Measurements from ENCODE around the gene DLGAP1. TPM values are rescaled to one million over a fixed set of nuclear protein-coding genes. Genes with fewer than 3 reads are reported as not detected.

DLGAP1 gene
- polyA plus RNA-seq, 4 donors, result 0.22 to 0.47 TPM; not detected in 2

DNA sequence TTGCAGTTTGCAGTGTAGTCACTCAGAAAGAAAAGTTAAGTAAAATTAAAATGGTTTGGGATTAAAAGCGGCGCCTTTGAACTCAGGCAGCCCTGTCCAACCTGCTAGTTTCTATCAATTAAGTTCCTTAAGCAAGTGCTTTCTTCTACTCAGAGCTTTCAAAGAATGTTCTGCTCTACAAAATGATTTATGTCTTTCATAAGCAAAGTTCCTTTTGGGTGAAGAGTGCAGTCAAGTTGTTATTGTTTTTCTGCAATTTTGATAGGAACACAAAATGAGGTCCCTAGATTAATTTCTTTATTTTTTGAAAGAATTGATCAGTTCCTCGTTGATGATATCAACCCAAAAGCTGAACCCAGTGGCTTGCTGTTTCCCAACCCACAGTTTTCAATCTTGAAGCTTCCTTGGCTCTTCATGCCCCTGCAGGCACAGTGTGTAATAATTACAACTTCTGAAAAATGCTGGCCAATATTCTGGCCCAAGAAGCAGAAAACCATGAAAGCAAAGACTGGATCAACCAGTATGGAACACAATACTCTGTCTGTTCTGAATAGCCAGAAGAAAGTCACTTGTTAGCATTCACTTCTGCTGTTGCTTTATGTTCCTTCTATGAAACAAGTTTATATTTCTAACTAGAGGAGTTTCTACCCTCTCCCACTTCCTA, 916.0 kb downstream of the DLGAP1 start:
- no peaks in the 10 kb centered on the region for H3K9me3 ChIP-seq (ENCODE audit: control insufficient read depth in 2 of 2, insufficient read depth in 1 of 2, low read depth in 1 of 2, low read length in 1 of 2)
- WGBS, 3 donors, result 68 to 87% (median 78%) methylated on average over 3 of the region's 3 CpGs
- H3K27ac ChIP-seq (ENCODE audit: low read depth in 1 of 3, low read length in 2 of 3), result no peak overlapping the region
- H3K27me3 ChIP-seq (ENCODE audit: control insufficient read depth in 3 of 3, insufficient read depth in 3 of 3, low read length in 3 of 3), result no peaks in the 10 kb centered on the region
- no peaks in the 10 kb centered on the region for H3K36me3 ChIP-seq (ENCODE audit: control insufficient read depth in 3 of 3, insufficient read depth in 2 of 3, low read depth in 1 of 3, low read length in 3 of 3)
- H3K4me1 ChIP-seq (ENCODE audit: control insufficient read depth in 3 of 3, insufficient read depth in 2 of 3, low read depth in 1 of 3, low read length in 2 of 3), result peaks cover 0 to 2% (median 0%) of the 10 kb centered on the region in 3 donors
- FAIRE-seq (no peak), DNase-seq (no peak)
- no peak overlapping the region for H3K4me3 ChIP-seq (ENCODE audit: low read depth in 1 of 3, low read length in 3 of 3)

DNA sequence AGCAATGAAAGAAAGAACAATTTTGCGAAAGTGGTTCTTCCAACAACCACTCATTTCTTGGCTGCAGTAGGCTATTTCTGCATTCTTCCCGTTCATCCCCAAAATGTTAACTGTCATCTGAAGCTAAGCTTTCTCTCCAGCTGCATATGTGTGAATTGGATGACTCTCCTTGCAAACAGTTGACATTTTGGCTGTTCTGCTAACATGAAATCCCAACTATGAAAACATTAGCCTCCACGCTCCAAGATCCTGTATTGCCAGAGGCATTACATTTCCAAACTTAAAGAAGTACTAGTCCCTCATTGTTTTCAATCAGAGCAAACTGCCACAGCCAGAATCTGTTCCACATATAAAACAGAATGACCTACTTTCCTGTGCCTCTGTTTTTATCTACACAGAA, 916.7 kb downstream of the DLGAP1 start:
- 68 to 89% (median 88%) methylated on average over 3 of the region's 3 CpGs for WGBS, 3 donors

DNA sequence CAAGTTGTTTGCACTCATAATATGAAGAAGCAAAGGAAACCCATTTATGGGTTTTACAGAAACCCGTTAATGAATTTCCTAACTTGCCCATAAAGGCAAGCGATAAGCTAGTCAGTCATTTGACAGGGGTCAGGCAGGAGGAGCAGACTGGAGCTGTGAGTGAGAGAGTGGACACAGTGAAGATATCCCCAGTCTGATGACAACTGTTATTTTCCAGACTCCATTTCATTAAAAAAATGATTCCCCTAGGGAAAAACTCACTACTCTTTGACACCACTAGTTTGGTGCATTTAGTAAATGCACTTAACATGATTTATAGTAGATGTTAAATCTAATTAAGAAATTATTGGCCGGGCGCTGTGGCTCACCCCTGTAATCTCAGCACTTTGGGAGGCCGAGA, 924.3 kb downstream of the DLGAP1 start:
- 88 to 92% (median 91%) methylated on average over 5 of the region's 5 CpGs for WGBS, 3 donors
- no peaks in the 10 kb centered on the region for H3K36me3 ChIP-seq (ENCODE audit: control insufficient read depth in 3 of 3, insufficient read depth in 2 of 3, low read depth in 1 of 3, low read length in 3 of 3)
- H3K4me1 ChIP-seq (ENCODE audit: control insufficient read depth in 3 of 3, insufficient read depth in 2 of 3, low read depth in 1 of 3, low read length in 2 of 3), result no peaks in the 10 kb centered on the region
- DNase-seq, result no peak
- H3K27ac ChIP-seq (ENCODE audit: low read depth in 1 of 3, low read length in 2 of 3), result no peak overlapping the region
- H3K27me3 ChIP-seq (ENCODE audit: control insufficient read depth in 3 of 3, insufficient read depth in 3 of 3, low read length in 3 of 3), result no peaks in the 10 kb centered on the region
- no peaks in the 10 kb centered on the region for H3K9me3 ChIP-seq (ENCODE audit: control insufficient read depth in 2 of 2, insufficient read depth in 1 of 2, low read depth in 1 of 2, low read length in 1 of 2)
- FAIRE-seq, result no peak
- no peak overlapping the region for H3K4me3 ChIP-seq (ENCODE audit: low read depth in 1 of 3, low read length in 3 of 3)

More for the DNA sequence above, 916.7 kb downstream of the DLGAP1 start:
- no peaks in the 10 kb centered on the region for H3K27me3 ChIP-seq (ENCODE audit: control insufficient read depth in 3 of 3, insufficient read depth in 3 of 3, low read length in 3 of 3)
- DNase-seq (no peak), FAIRE-seq (no peak)
- H3K36me3 ChIP-seq (ENCODE audit: control insufficient read depth in 3 of 3, insufficient read depth in 2 of 3, low read depth in 1 of 3, low read length in 3 of 3), result no peaks in the 10 kb centered on the region
- no peak overlapping the region for H3K27ac ChIP-seq (ENCODE audit: low read depth in 1 of 3, low read length in 2 of 3)
- H3K9me3 ChIP-seq (ENCODE audit: control insufficient read depth in 2 of 2, insufficient read depth in 1 of 2, low read depth in 1 of 2, low read length in 1 of 2), result no peaks in the 10 kb centered on the region
- H3K4me1 ChIP-seq (ENCODE audit: control insufficient read depth in 3 of 3, insufficient read depth in 2 of 3, low read depth in 1 of 3, low read length in 2 of 3), result peaks cover 0 to 2% (median 0%) of the 10 kb centered on the region in 3 donors
- H3K4me3 ChIP-seq (ENCODE audit: low read depth in 1 of 3, low read length in 3 of 3), result no peak overlapping the region

DNA sequence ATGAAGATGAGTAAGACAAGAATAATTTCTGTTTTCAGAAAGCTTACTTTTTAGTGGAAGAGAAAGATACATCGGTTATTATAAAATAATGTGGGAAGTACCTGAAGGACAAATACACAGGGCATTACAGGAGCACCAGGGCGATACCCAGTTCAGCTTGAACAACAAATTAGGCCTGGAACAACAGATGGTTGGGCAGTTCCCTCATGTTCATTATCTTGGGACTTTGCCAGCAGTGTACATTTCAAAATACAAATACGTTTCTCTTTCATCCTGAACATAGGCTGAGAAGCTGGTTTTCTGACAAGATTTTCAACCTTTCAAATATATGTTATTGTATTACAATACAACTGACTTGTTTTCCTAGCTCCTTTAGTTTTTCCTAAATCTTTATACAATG, 925.5 kb downstream of the DLGAP1 start:
- Histone ChIP-seq H3K9me3 (ENCODE audit: control insufficient read depth in 2 of 2, insufficient read depth in 1 of 2, low read depth in 1 of 2, low read length in 1 of 2) (no peaks in the 10 kb centered on the region), H3K4me1 (ENCODE audit: control insufficient read depth in 3 of 3, insufficient read depth in 2 of 3, low read depth in 1 of 3, low read length in 2 of 3) (no peaks in the 10 kb centered on the region), H3K36me3 (ENCODE audit: control insufficient read depth in 3 of 3, insufficient read depth in 2 of 3, low read depth in 1 of 3, low read length in 3 of 3) (no peaks in the 10 kb centered on the region), H3K27me3 (ENCODE audit: control insufficient read depth in 3 of 3, insufficient read depth in 3 of 3, low read length in 3 of 3) (no peaks in the 10 kb centered on the region), H3K4me3 (ENCODE audit: low read depth in 1 of 3, low read length in 3 of 3) (no peak overlapping the region), H3K27ac (ENCODE audit: low read depth in 1 of 3, low read length in 2 of 3) (no peak overlapping the region)
- 51 to 54% (median 52%) methylated on average over 3 of the region's 3 CpGs for WGBS, 3 donors
- DNase-seq, result peak in 1 of 2 donors; percentile 50
- FAIRE-seq, result no peak

DNA sequence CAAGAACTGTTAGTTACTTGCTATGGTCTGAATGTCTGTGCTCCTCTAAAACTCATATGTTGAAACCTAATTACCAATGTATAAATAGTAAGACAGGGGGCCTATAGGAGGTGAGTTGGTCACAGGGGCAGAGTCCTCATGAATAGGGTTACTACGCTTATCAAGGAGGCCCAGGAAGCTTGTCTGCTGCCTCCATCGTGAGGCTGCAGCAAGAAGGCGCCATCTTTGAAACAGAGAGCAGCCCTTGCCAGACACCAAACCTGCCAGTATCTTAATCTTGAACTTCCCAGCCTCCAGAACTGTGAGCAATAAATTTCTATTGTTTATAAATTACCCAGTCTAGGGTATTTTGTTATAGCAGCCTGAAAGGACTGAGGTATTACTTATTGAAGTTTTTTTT, 926.0 kb downstream of the DLGAP1 start:
- DNase-seq (no peak), FAIRE-seq (no peak)

DNA sequence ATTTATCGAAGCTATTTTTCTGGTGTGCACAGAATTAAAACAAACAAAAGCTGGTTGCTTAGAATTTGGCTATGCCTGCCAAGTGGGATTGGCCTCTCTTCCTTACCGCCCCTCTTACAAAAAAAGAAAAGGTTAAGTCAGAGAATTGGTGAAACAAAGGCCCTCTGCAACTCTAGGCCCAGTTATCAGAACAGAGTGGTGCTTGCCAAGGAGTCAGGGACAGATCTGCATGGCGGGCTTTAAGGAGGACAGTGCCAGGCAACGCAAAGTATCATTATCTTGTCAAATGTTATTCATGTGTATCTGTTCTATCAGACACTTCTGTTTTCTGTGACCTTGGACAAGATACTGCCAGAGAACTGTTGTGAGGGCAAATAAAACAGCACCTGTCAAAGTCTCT, 926.9 kb downstream of the DLGAP1 start:
- 61 to 85% (median 83%) methylated on average over 4 of the region's 4 CpGs for WGBS, 3 donors
- Histone ChIP-seq H3K27ac (ENCODE audit: low read depth in 1 of 3, low read length in 2 of 3) (no peak overlapping the region), H3K9me3 (ENCODE audit: control insufficient read depth in 2 of 2, insufficient read depth in 1 of 2, low read depth in 1 of 2, low read length in 1 of 2) (peaks cover 0 to 5% of the 10 kb centered on the region in 2 donors), H3K4me1 (ENCODE audit: control insufficient read depth in 3 of 3, insufficient read depth in 2 of 3, low read depth in 1 of 3, low read length in 2 of 3) (no peaks in the 10 kb centered on the region), H3K4me3 (ENCODE audit: low read depth in 1 of 3, low read length in 3 of 3) (no peak overlapping the region), H3K27me3 (ENCODE audit: control insufficient read depth in 3 of 3, insufficient read depth in 3 of 3, low read length in 3 of 3) (no peaks in the 10 kb centered on the region), H3K36me3 (ENCODE audit: control insufficient read depth in 3 of 3, insufficient read depth in 2 of 3, low read depth in 1 of 3, low read length in 3 of 3) (no peaks in the 10 kb centered on the region)
- FAIRE-seq, result no peak
- DNase-seq, result no peak

More for the DNA sequence above, 926.0 kb downstream of the DLGAP1 start:
- H3K4me3 ChIP-seq (ENCODE audit: low read depth in 1 of 3, low read length in 3 of 3), result no peak overlapping the region
- H3K9me3 ChIP-seq (ENCODE audit: control insufficient read depth in 2 of 2, insufficient read depth in 1 of 2, low read depth in 1 of 2, low read length in 1 of 2), result peaks cover 0 to under 1% of the 10 kb centered on the region in 2 donors
- no peaks in the 10 kb centered on the region for H3K4me1 ChIP-seq (ENCODE audit: control insufficient read depth in 3 of 3, insufficient read depth in 2 of 3, low read depth in 1 of 3, low read length in 2 of 3)
- WGBS, 3 donors, result 97 to 98% (median 97%) methylated on average over 3 of the region's 3 CpGs
- H3K36me3 ChIP-seq (ENCODE audit: control insufficient read depth in 3 of 3, insufficient read depth in 2 of 3, low read depth in 1 of 3, low read length in 3 of 3), result no peaks in the 10 kb centered on the region
- no peak overlapping the region for H3K27ac ChIP-seq (ENCODE audit: low read depth in 1 of 3, low read length in 2 of 3)
- H3K27me3 ChIP-seq (ENCODE audit: control insufficient read depth in 3 of 3, insufficient read depth in 3 of 3, low read length in 3 of 3), result no peaks in the 10 kb centered on the region

DNA sequence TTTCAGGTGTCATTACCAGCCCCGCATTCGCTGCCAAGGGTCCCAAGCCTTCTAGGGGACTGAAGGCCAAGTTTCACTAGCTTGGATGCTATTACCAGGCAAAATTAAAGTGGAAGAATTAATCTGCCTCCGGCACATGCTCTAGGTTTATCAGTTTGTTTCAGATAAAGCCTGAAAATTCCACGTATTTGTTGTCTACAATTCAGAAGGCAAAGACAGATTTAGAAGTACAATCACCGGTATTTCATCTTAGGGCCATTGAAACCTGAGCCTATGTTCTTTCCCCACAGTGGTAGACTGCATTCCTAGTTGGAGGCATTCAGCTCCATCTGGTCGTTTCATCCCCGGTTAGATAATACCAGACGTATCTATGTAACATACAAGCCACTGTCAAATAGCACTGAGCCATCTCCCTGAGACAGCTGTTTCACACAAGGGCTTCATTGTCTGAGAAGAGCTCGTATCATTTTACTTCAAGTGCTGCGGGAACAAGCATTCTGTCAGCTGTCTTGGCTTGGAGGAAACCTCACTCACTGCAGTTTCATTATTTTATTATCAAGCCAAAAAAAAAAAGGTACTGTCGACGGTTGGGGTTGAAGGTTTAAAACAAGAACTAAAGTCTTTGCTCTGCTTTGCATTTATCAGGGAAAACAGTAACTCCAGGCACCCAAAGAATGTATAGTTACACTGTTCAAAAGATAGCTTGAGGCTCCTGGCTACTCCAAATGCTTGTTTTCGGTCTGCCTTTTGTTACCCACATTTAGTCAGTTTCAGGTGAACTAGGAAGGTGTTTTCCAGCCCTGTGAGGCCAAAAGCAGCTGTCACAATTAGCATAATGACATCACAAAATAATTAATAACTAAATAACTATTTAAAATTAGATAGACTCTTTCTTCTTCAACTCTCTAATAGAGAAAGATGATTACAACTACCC, 928.4 kb downstream of the DLGAP1 start:
- Histone ChIP-seq H3K27ac (ENCODE audit: low read depth in 1 of 3, low read length in 2 of 3) (peak overlapping the region in 1 of 3 donors; percentile 72), H3K4me1 (ENCODE audit: control insufficient read depth in 3 of 3, insufficient read depth in 2 of 3, low read depth in 1 of 3, low read length in 2 of 3) (no peaks in the 10 kb centered on the region), H3K36me3 (ENCODE audit: control insufficient read depth in 3 of 3, insufficient read depth in 2 of 3, low read depth in 1 of 3, low read length in 3 of 3) (no peaks in the 10 kb centered on the region), H3K4me3 (ENCODE audit: low read depth in 1 of 3, low read length in 3 of 3) (no peak overlapping the region), H3K27me3 (ENCODE audit: control insufficient read depth in 3 of 3, insufficient read depth in 3 of 3, low read length in 3 of 3) (no peaks in the 10 kb centered on the region), H3K9me3 (ENCODE audit: control insufficient read depth in 2 of 2, insufficient read depth in 1 of 2, low read depth in 1 of 2, low read length in 1 of 2) (peaks cover 0 to 5% of the 10 kb centered on the region in 2 donors)
- FAIRE-seq (no peak), DNase-seq (peak; percentile 23 to 47)
- WGBS, 3 donors, result 27 to 48% (median 37%) methylated on average over 13 of the region's 13 CpGs

DNA sequence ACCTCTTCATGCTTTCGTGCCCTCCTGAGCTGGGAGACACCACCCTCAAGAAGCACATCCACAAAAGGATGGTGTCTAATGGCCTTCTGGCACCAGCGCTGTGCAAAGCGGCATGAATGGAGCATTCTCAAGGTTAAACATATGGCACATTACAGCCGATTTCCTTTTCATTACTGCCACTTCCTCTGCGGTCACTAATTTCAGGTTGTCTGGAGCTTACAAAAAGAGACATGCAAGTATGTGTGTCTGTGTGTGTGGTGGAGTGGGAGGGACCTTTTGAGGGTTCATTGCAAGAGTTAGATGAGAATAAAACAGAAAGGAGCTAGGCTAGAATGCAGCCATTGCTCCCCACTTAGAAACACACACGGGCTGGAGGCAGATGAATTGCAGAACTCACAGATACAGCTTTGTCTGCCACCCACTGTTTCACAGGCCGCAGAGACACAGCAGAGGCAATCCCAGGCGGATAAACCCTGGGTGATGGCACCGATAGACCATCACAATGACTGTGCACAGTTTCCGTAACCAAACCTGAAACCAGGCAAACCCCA, 929.2 kb downstream of the DLGAP1 start:
- DNase-seq (peak in 1 of 2 donors; percentile 39), FAIRE-seq (no peak)
- no peaks in the 10 kb centered on the region for H3K36me3 ChIP-seq (ENCODE audit: control insufficient read depth in 3 of 3, insufficient read depth in 2 of 3, low read depth in 1 of 3, low read length in 3 of 3)
- H3K9me3 ChIP-seq (ENCODE audit: control insufficient read depth in 2 of 2, insufficient read depth in 1 of 2, low read depth in 1 of 2, low read length in 1 of 2), result peaks cover 0 to 5% of the 10 kb centered on the region in 2 donors
- H3K27me3 ChIP-seq (ENCODE audit: control insufficient read depth in 3 of 3, insufficient read depth in 3 of 3, low read length in 3 of 3), result no peaks in the 10 kb centered on the region
- 66 to 84% (median 68%) methylated on average over 10 of the region's 10 CpGs for WGBS, 3 donors
- peak overlapping the region in 1 of 3 donors; percentile 72 for H3K27ac ChIP-seq (ENCODE audit: low read depth in 1 of 3, low read length in 2 of 3)
- no peaks in the 10 kb centered on the region for H3K4me1 ChIP-seq (ENCODE audit: control insufficient read depth in 3 of 3, insufficient read depth in 2 of 3, low read depth in 1 of 3, low read length in 2 of 3)
- no peak overlapping the region for H3K4me3 ChIP-seq (ENCODE audit: low read depth in 1 of 3, low read length in 3 of 3)
